HCT116 (cell line): ENCODE results near the gene PPP1R16B.

ENCODE experiments used
- EZH2phosphoT487 ChIP-seq: fragments of 200-600 bp; IDR thresholded peaks from 2 replicates; pipeline ENCODE4 v1.6.1; 2018; ENCODE audit warnings: antibody characterized with exemption, borderline replicate concordance
- POLR2A ChIP-seq: IDR thresholded peaks from 2 replicates; pipeline ENCODE4 v1.7.0; 2011; ENCODE audit warnings: borderline replicate concordance; ENCODE audit not compliant: insufficient read depth, insufficient read length; ENCODE audit errors: extremely low read depth
- POLR2AphosphoS5 ChIP-seq: IDR thresholded peaks from 2 replicates; pipeline ENCODE4 v1.6.1; 2011; ENCODE audit warnings: mild to moderate bottlenecking, low read depth, low read length, moderate library complexity
- RAD21 ChIP-seq: IDR thresholded peaks from 2 replicates; pipeline ENCODE4 v1.6.1; 2012; ENCODE audit warnings: low read depth, mild to moderate bottlenecking
- ZNF274 ChIP-seq: fragments of 200-500 bp; sonication (Bioruptor generic); IDR thresholded peaks from 2 replicates; pipeline ENCODE4 v1.6.1; 2014; ENCODE audit warnings: mild to moderate bottlenecking, low read depth, low read length, inconsistent platforms
- TF ChIP-seq, protein P1 (sequence below), 3 experiments: fragments of 200-600 bp in 1 of 3; sonication (generic) in 1 of 3; IDR thresholded peaks in 2 of 3; conservative IDR thresholded peaks in 1 of 3; 2 replicates each; pipeline ENCODE4 v1.5.1; 2012 to 2017; ENCODE audit warnings: low read depth in 2 of 3, low read length in 2 of 3, antibody characterized with exemption in 1 of 3, borderline replicate concordance in 1 of 3, control low read depth in 1 of 3, mild to moderate bottlenecking in 1 of 3, mixed read lengths in 1 of 3, mixed run types in 1 of 3, moderate library complexity in 1 of 3; ENCODE audit not compliant: insufficient read depth in 1 of 3
- TF ChIP-seq, protein P2 (sequence below): IDR thresholded peaks from 2 replicates; pipeline ENCODE4 v1.6.1; 2012

- TF ChIP-seq, protein P1, sequence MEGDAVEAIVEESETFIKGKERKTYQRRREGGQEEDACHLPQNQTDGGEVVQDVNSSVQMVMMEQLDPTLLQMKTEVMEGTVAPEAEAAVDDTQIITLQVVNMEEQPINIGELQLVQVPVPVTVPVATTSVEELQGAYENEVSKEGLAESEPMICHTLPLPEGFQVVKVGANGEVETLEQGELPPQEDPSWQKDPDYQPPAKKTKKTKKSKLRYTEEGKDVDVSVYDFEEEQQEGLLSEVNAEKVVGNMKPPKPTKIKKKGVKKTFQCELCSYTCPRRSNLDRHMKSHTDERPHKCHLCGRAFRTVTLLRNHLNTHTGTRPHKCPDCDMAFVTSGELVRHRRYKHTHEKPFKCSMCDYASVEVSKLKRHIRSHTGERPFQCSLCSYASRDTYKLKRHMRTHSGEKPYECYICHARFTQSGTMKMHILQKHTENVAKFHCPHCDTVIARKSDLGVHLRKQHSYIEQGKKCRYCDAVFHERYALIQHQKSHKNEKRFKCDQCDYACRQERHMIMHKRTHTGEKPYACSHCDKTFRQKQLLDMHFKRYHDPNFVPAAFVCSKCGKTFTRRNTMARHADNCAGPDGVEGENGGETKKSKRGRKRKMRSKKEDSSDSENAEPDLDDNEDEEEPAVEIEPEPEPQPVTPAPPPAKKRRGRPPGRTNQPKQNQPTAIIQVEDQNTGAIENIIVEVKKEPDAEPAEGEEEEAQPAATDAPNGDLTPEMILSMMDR (IDR thresholded peaks at IDR 0.05 in 2 of 3, conservative IDR thresholded peaks at IDR 0.05 in 1 of 3; ENCODE audit: borderline replicate concordance in 1 of 3, insufficient read depth in 1 of 3, low read depth in 2 of 3, low read length in 2 of 3): no peak
- TF ChIP-seq, protein P2, sequence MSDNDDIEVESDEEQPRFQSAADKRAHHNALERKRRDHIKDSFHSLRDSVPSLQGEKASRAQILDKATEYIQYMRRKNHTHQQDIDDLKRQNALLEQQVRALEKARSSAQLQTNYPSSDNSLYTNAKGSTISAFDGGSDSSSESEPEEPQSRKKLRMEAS: no peak
- TF ChIP-seq EZH2phosphoT487: no peak
- no peak for TF ChIP-seq POLR2A
- no peak for TF ChIP-seq RAD21
- no peak for TF ChIP-seq POLR2AphosphoS5
- TF ChIP-seq ZNF274: no peak
Measured at GRCh38 chr20:38839563-38839962, 34.1 kb downstream of the PPP1R16B start.
